GM12892 (cell line): ENCODE results near the gene SLCO2A1.

Experiments used
- POLR2A ChIP-seq: IDR thresholded peaks from 2 replicates; pipeline ENCODE4 v1.6.1; 2011; ENCODE audit warnings: low read depth, low read length, control low read depth
- POLR2AphosphoS5 ChIP-seq: IDR thresholded peaks from 2 replicates; pipeline ENCODE4 v1.6.1; 2011; ENCODE audit warnings: low read depth, low read length, control low read depth
- TAF1 ChIP-seq: IDR thresholded peaks from 2 replicates; pipeline ENCODE4 v1.6.1; 2011; ENCODE audit warnings: low read depth, mild to moderate bottlenecking, control low read depth, low read length, borderline replicate concordance

DNA sequence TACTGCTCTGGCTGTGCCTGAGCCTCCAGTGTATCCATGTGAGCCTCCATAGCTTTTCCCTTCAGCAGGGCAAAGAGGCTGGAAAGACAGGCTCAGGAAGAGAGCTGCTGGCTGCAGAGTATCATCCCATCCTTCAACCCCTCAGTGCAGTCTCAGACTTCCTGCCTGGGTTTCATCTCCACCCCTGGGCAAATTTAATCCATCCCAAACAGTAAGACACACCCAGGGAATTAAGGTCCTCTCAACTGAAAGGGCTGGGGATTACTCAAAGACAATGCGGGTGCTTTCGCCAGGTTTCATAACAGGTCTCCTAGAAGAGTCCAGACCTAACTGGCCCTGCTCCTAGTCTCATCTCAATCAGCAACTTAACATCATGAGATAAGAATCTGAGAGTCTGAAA lies 15.5 kb downstream of the SLCO2A1 start:
- TF ChIP-seq POLR2AphosphoS5 (no peak), TAF1 (no peak), POLR2A (no peak)
